H1 (cell line): Measurements from ENCODE around the gene GNAT1. TPM values are rescaled to one million over a fixed set of nuclear protein-coding genes. Genes with fewer than 3 reads are reported as not detected.

ENCODE experiments used
- CTCF ChIA-PET: fragments of 300-600 bp; sonication (Branson Sonifier 250); formaldehyde crosslinking; loops from one replicate; lab custom pipeline; 2021; ENCODE audit not compliant: partially characterized antibody; lab: Charles Lee
- POLR2A ChIA-PET: fragments of 300-600 bp; sonication (Branson Sonifier 250); formaldehyde crosslinking; loops from one replicate; lab custom pipeline; 2021; ENCODE audit warnings: inconsistent platforms; ENCODE audit not compliant: partially characterized antibody; lab: Charles Lee
- DNase-seq, 2 experiments: peaks; one replicate each; pipeline versions ENCODE4 v3.0.0 to v3.0.0-alpha.2; 2010 to 2022; ENCODE audit warnings: low spot score in 2 of 2, low read depth in 1 of 2, mixed read lengths in 1 of 2
- FAIRE-seq: peaks from 2 replicates; lab custom pipeline; 2011; peaks lifted over from hg19 to GRCh38; lab: Jason Lieb, UNC
- H2AFZ ChIP-seq: 2 replicates; pipeline ENCODE4 v1.8.1; 2012; ENCODE audit warnings: low read length, inconsistent platforms
- H2AK5ac ChIP-seq: 2 replicates; pipeline ENCODE4 v1.6.1; 2013; ENCODE audit warnings: low read depth, low read length
- H2BK120ac ChIP-seq: replicated peaks from 2 replicates; pipeline ENCODE3; 2013; ENCODE audit warnings: low read depth, low read length, inconsistent platforms
- H2BK12ac ChIP-seq: 2 replicates; pipeline ENCODE4 v1.6.1; 2013; ENCODE audit warnings: low read depth, low read length
- H2BK15ac ChIP-seq: 2 replicates; pipeline ENCODE4 v1.6.1; 2013; ENCODE audit warnings: low read length
- H2BK20ac ChIP-seq: 2 replicates; pipeline ENCODE4 v1.6.1; 2013; ENCODE audit warnings: low read length
- H2BK5ac ChIP-seq: 2 replicates; pipeline ENCODE4 v1.6.1; 2013; ENCODE audit warnings: low read depth, low read length
- H3K14ac ChIP-seq: 2 replicates; pipeline ENCODE4 v1.6.1; 2013; ENCODE audit warnings: inconsistent platforms; ENCODE audit not compliant: insufficient read length
- H3K18ac ChIP-seq: 2 replicates; pipeline ENCODE4 v1.6.1; 2013; ENCODE audit warnings: low read length; ENCODE audit errors: extremely low read depth
- H3K23ac ChIP-seq: 2 replicates; pipeline ENCODE4 v1.6.1; 2013; ENCODE audit warnings: inconsistent platforms; ENCODE audit not compliant: insufficient read length
- H3K23me2 ChIP-seq: 2 replicates; pipeline ENCODE4 v1.6.1; 2013; ENCODE audit warnings: low read depth, low read length
- H3K27ac ChIP-seq: 2 replicates; pipeline ENCODE4 v1.6.1; 2011; ENCODE audit warnings: low read depth, low read length, inconsistent platforms
- H3K27me3 ChIP-seq, 4 experiments: replicated peaks in 1 of 4; 1 replicate in 1 of 4; 2 replicates in 3 of 4; pipeline versions ENCODE4 v1.6.1 to v1.8.1; 2011 to 2013; ENCODE audit warnings: low read length in 3 of 4, mild to moderate bottlenecking in 3 of 4, inconsistent platforms in 2 of 4, mixed read lengths in 2 of 4, moderate library complexity in 1 of 4; ENCODE audit not compliant: control insufficient read depth in 3 of 4, insufficient read depth in 3 of 4; ENCODE audit errors: extremely low read depth in 1 of 4
- H3K36me3 ChIP-seq, 4 experiments: 2 replicates each; pipeline versions ENCODE4 v1.6.1 to v1.8.1; 2011 to 2013; ENCODE audit warnings: mild to moderate bottlenecking in 4 of 4, low read length in 3 of 4, moderate library complexity in 2 of 4, control low read depth in 1 of 4, inconsistent platforms in 1 of 4; ENCODE audit not compliant: insufficient read depth in 4 of 4, control insufficient read depth in 2 of 4
- H3K4ac ChIP-seq: replicated peaks from 2 replicates; pipeline ENCODE3; 2013; ENCODE audit warnings: low read length, low read depth, mixed read lengths, inconsistent platforms; ENCODE audit not compliant: insufficient read length
- H3K4me1 ChIP-seq, 4 experiments: replicated peaks in 1 of 4; 1 replicate in 1 of 4; 2 replicates in 3 of 4; pipeline versions ENCODE4 v1.6.1 to v1.8.1; 2011 to 2013; ENCODE audit warnings: low read length in 3 of 4, inconsistent platforms in 2 of 4, mixed read lengths in 1 of 4; ENCODE audit not compliant: insufficient read depth in 4 of 4, control insufficient read depth in 3 of 4
- H3K4me2 ChIP-seq, 2 experiments: 2 replicates each; pipeline versions ENCODE4 v1.6.1 to v1.8.1; 2011 to 2013; ENCODE audit warnings: low read depth in 2 of 2, low read length in 2 of 2, control low read depth in 1 of 2, inconsistent platforms in 1 of 2, mild to moderate bottlenecking in 1 of 2; ENCODE audit not compliant: insufficient read depth in 1 of 2
- H3K4me3 ChIP-seq, 4 experiments: fragments of 200-600, 300-600 bp in 1 of 4; sonication (generic), shearing (Covaris generic), sonication (Bioruptor Twin) in 1 of 4; 2 replicates each; pipeline versions ENCODE4 v1.5.1 to v1.8.1; 2011 to 2016; ENCODE audit warnings: low read length in 4 of 4, low read depth in 3 of 4, control low read depth in 2 of 4, inconsistent platforms in 2 of 4, mild to moderate bottlenecking in 2 of 4, mixed read lengths in 1 of 4, moderate library complexity in 1 of 4; ENCODE audit not compliant: insufficient read depth in 2 of 4; ENCODE audit errors: extremely low read depth in 1 of 4
- H3K56ac ChIP-seq: replicated peaks from 2 replicates; pipeline ENCODE3; 2013; ENCODE audit warnings: low read depth, mild to moderate bottlenecking, mixed read lengths, low read length, inconsistent platforms; ENCODE audit not compliant: insufficient read length
- H3K79me1 ChIP-seq: 2 replicates; pipeline ENCODE4 v1.6.1; 2013; ENCODE audit warnings: low read depth, low read length, control low read depth
- H3K79me2 ChIP-seq, 2 experiments: 2 replicates each; pipeline versions ENCODE4 v1.6.1 to v1.8.1; 2012 to 2013; ENCODE audit warnings: low read length in 2 of 2, mild to moderate bottlenecking in 2 of 2, inconsistent platforms in 1 of 2; ENCODE audit not compliant: insufficient read depth in 2 of 2, control insufficient read depth in 1 of 2
- H3K9ac ChIP-seq, 4 experiments: replicated peaks in 1 of 4; 1 replicate in 1 of 4; 2 replicates in 3 of 4; pipeline versions ENCODE4 v1.6.1 to v1.8.1; 2011 to 2013; ENCODE audit warnings: low read depth in 3 of 4, low read length in 3 of 4, control low read depth in 2 of 4, mild to moderate bottlenecking in 2 of 4, moderate library complexity in 2 of 4, inconsistent platforms in 1 of 4; ENCODE audit errors: extremely low read depth in 1 of 4
- H3K9me3 ChIP-seq, 2 experiments: 2 replicates each; pipeline versions ENCODE4 v1.6.1 to v1.8.1; 2012 to 2013; ENCODE audit warnings: mild to moderate bottlenecking in 2 of 2, moderate library complexity in 2 of 2, control low read depth in 1 of 2, inconsistent platforms in 1 of 2, low read depth in 1 of 2, low read length in 1 of 2, mixed read lengths in 1 of 2; ENCODE audit not compliant: insufficient read depth in 2 of 2
- H4K20me1 ChIP-seq, 2 experiments: replicated peaks in 1 of 2; 2 replicates each; pipeline versions ENCODE3 to v1.8.1; 2011 to 2013; ENCODE audit warnings: inconsistent platforms in 2 of 2, low read length in 2 of 2, mild to moderate bottlenecking in 1 of 2; ENCODE audit not compliant: insufficient read depth in 2 of 2, control insufficient read depth in 1 of 2
- H4K5ac ChIP-seq: 2 replicates; pipeline ENCODE4 v1.6.1; 2013; ENCODE audit warnings: low read length, low read depth, mixed read lengths, inconsistent platforms; ENCODE audit not compliant: insufficient read length
- H4K8ac ChIP-seq: 2 replicates; pipeline ENCODE4 v1.8.0; 2013; ENCODE audit warnings: mild to moderate bottlenecking, moderate library complexity, low read length, inconsistent platforms; ENCODE audit not compliant: insufficient read depth; ENCODE audit errors: extremely low read depth
- H4K91ac ChIP-seq: replicated peaks from 2 replicates; pipeline ENCODE3; 2013; ENCODE audit warnings: low read length, mixed read lengths, inconsistent platforms; ENCODE audit not compliant: insufficient read length
- KDM1A ChIP-seq: fragments of 200-600, 300-600 bp; sonication (generic); IDR thresholded peaks from 2 replicates; pipeline ENCODE4 v1.7.1; 2016; ENCODE audit warnings: mild to moderate bottlenecking, low read length, borderline replicate concordance
- SIRT6 ChIP-seq: IDR thresholded peaks from one replicate; pipeline ENCODE4 v1.7.1; 2012; ENCODE audit warnings: low read length, inconsistent platforms
- WGBS, 2 experiments: shearing (Covaris generic) in 1 of 2; methylation state at CpG; one replicate each; pipeline versions ENCODE4 v1.1.6 to v1.1.7; 2013 to 2015; ENCODE audit warnings: low lambda C conversion rate in 2 of 2, mixed read lengths in 2 of 2, inconsistent platforms in 1 of 2, low coverage in 1 of 2, missing lambda C conversion rate in 1 of 2; ENCODE audit not compliant: insufficient replicate concordance in 2 of 2, insufficient coverage in 1 of 2, insufficient read length in 1 of 2; ENCODE audit errors: extremely low coverage in 1 of 2, missing lambda C conversion rate in 1 of 2; 5-methylcytosine and 5-hydroxymethylcytosine counted together
- polyA plus RNA-seq, 7 experiments: library from polyadenylated mRNA; depleted of rRNA in 3 of 7; stranded (reverse) in 5 of 7; unstranded in 2 of 7; fragments of >200 nt in 5 of 7; fragments of 200-250 nt in 2 of 7; gene quantifications; 1 replicate in 5 of 7; 2 replicates in 1 of 7; 4 replicates in 1 of 7; pipeline versions ENCODE4 v1.2.1 to v1.2.3, GENCODE V29; 2011 to 2013; ENCODE audit warnings: missing spikeins in 2 of 7, mixed read lengths in 2 of 7
- total RNA-seq: library from RNA; stranded (reverse); fragmentation: NEBNext Ultra II Directional; extraction: Animal tissue kit (Norgen Biotek cat#: 25700); gene quantifications from 2 replicates; pipeline ENCODE4 v1.2.1, GENCODE V29; 2021

The GNAT1 gene
- total and polyA plus RNA-seq, 2 of the 8 experiments (the other 6 are each of a cell fraction or from before 2014, with no cell fraction given), result 0.08 TPM; not detected in 1

GRCh38 chr3:50164984-50165909 lies 26.2 kb upstream of the GNAT1 start:
- Histone ChIP-seq H2BK120ac (no peak overlapping the region), H2BK12ac (peak overlapping the region; percentile 60; the same call in 1 of the 2 replicates), H4K20me1 (peaks cover 6 to 12% of the 10 kb centered on the region in 2 experiments), H3K27me3 (no peaks in the 10 kb centered on the region), H3K4me1 (peaks cover 0 to 24% (median 16%) of the 10 kb centered on the region in 4 experiments; a peak in 6 of 7 replicates), H2BK20ac (0 out of 2 replicates have a peak overlapping the region, but pooled peaks have one; percentile 41), H2AK5ac (0 out of 2 replicates have a peak overlapping the region, but pooled peaks have one; percentile 19), H4K5ac (no peak overlapping the region), H2BK5ac (peak overlapping the region; percentile 71; the same call in 1 of the 2 replicates), H4K91ac (peak overlapping the region; percentile 41), H3K9me3 (no peaks in the 10 kb centered on the region), H3K4me3 (no peak overlapping the region), H3K18ac (peak overlapping the region; percentile 60; the same call in 1 of the 2 replicates), H3K56ac (no peak overlapping the region), H3K27ac (no peak overlapping the region), H3K23ac (no peak overlapping the region), H3K4ac (no peak overlapping the region), H3K14ac (no peak overlapping the region), H3K36me3 (peaks cover 7 to 19% (median 10%) of the 10 kb centered on the region in 4 experiments; a peak in 5 of 8 replicates), H3K79me1 (peaks cover 24% of the 10 kb centered on the region), H3K9ac (no peak overlapping the region), H4K8ac (peak overlapping the region; percentile 16; the same call in 1 of the 2 replicates), H3K79me2 (peaks cover 0 to 20% of the 10 kb centered on the region in 2 experiments; a peak in 3 of 4 replicates), H3K4me2 (no peak overlapping the region), H2AFZ (no peak overlapping the region), H3K23me2 (no peaks in the 10 kb centered on the region), H2BK15ac (0 out of 2 replicates have a peak overlapping the region, but pooled peaks have one; percentile 6)
- TF ChIP-seq SIRT6 (no peak), KDM1A (no peak)
- POLR2A ChIA-PET, result interaction anchor here (0.6 to 3.3 kb wide), 14 partner anchors 9 to 76 kb away, joined by 3 to 19 read pairs (median 4); no protein-coding TSS in a partner anchor
- FAIRE-seq (no peak), DNase-seq (no peak)
- WGBS, 2 experiments, result 84% methylated on average over 7 of the region's 7 CpGs; no CpG with 5 or more reads in 1 of the 2 experiments
- CTCF ChIA-PET, result interaction anchor here (0.5 to 25.0 kb wide), 12 partner anchors 9 to 234 kb away, joined by 3 to 299 read pairs (median 4); partner anchors contain the start of gene GNAT1
